Left lung (tissue), 10 donors: ENCODE results near the gene GLIPR1L2. TPM values are rescaled to one million over a fixed set of nuclear protein-coding genes. Genes with fewer than 3 reads are reported as not detected.

ENCODE experiments used
- ATAC-seq: fragments of 200-7000 bp; cut with Tn5 transposase; one replicate; pipeline ENCODE4 v1.9.1; 2020; ENCODE audit warnings: moderate library complexity
- DNase-seq, 4 donors: peaks; one replicate each; pipeline ENCODE4 v3.0.0-alpha.2; 2013 to 2020
- H3K27ac ChIP-seq, 2 donors: fragments of 200-600 bp; sonication (generic) in 1 of 2; one replicate each; pipeline versions ENCODE4 v1.5.0 to v1.8.0; 2020 to 2021
- H3K27me3 ChIP-seq, 2 donors: fragments of 200-600 bp; sonication (generic) in 1 of 2; one replicate each; pipeline versions ENCODE4 v1.5.0 to v1.8.0; 2020 to 2021
- H3K36me3 ChIP-seq, 2 donors: fragments of 200-600 bp; sonication (generic) in 1 of 2; one replicate each; pipeline versions ENCODE4 v1.5.0 to v1.8.0; 2020 to 2021
- H3K4me1 ChIP-seq, 2 donors: fragments of 200-600 bp; one replicate each; pipeline ENCODE4 v1.8.0; 2021
- H3K4me3 ChIP-seq, 2 donors: fragments of 200-600 bp; sonication (generic) in 1 of 2; one replicate each; pipeline versions ENCODE4 v1.5.0 to v1.8.0; 2020 to 2021; ENCODE audit warnings: mild to moderate bottlenecking in 1 of 2
- H3K9me3 ChIP-seq, 2 donors: fragments of 200-600 bp; sonication (generic) in 1 of 2; one replicate each; pipeline versions ENCODE4 v1.5.0 to v1.8.0; 2020 to 2021
- intact Hi-C, 2 donors: fragments of 100-400 bp; cut with DNase I; formaldehyde crosslinking; loops; one replicate each; pipeline versions ENCODE4 v1.11.2 to v1.14.2; 2022
- polyA plus RNA-seq, 6 donors: library from polyadenylated mRNA; unstranded; fragments of 120-200 nt; gene quantifications; one replicate each; pipeline ENCODE4 v1.2.1, GENCODE V29; 2013; ENCODE audit not compliant: insufficient read length in 6 of 6
- total RNA-seq, 2 donors: library from RNA; stranded (reverse); fragmentation: NEBNext Ultra II Directional; extraction: Animal tissue kit (Norgen Biotek cat#: 25700); gene quantifications; one replicate each; pipeline ENCODE4 v1.2.1, GENCODE V29; 2021
- TF ChIP-seq, protein P1 (sequence below), 2 donors: fragments of 200-600 bp; sonication (generic) in 1 of 2; IDR thresholded peaks; one replicate each; pipeline versions ENCODE4 v1.5.0 to v1.8.0; 2021; ENCODE audit warnings: antibody characterized with exemption in 2 of 2
- donor health status: DM: no; HTN: yes; CAD: no.
- donor health status: DM: no; HTN: no; CAD: no.

Gene GLIPR1L2
- total and polyA plus RNA-seq, 8 donors: 0.52 to 3.0 (median 1.7) TPM

DNA sequence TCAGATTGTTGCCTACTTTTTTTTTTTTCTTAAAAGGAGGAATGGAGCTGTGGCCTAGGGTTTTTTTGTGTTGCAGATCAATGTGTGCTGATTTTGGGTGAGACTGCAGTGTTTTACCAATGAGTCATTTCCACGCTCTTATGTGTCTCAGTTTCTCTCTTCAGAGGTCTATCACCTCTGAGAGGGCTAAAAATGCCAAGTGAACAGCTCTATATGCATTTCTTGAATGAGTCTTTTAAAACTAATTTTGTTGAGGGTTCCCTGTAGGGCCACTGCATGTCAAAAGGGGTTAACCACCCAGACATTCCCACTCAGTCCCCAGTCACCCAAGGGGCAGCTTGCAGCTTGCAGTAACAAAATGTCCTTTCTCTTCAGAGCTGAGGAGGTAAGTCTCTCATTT lies 24.3 kb upstream of the GLIPR1L2 start:
- H3K4me3 ChIP-seq: no peak overlapping the region
- no peaks in the 10 kb centered on the region for H3K4me1 ChIP-seq
- intact Hi-C loops: no loop called here
- no peaks in the 10 kb centered on the region for H3K27me3 ChIP-seq
- TF ChIP-seq, protein P1, sequence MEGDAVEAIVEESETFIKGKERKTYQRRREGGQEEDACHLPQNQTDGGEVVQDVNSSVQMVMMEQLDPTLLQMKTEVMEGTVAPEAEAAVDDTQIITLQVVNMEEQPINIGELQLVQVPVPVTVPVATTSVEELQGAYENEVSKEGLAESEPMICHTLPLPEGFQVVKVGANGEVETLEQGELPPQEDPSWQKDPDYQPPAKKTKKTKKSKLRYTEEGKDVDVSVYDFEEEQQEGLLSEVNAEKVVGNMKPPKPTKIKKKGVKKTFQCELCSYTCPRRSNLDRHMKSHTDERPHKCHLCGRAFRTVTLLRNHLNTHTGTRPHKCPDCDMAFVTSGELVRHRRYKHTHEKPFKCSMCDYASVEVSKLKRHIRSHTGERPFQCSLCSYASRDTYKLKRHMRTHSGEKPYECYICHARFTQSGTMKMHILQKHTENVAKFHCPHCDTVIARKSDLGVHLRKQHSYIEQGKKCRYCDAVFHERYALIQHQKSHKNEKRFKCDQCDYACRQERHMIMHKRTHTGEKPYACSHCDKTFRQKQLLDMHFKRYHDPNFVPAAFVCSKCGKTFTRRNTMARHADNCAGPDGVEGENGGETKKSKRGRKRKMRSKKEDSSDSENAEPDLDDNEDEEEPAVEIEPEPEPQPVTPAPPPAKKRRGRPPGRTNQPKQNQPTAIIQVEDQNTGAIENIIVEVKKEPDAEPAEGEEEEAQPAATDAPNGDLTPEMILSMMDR (IDR thresholded peaks at IDR 0.05): no peak
- no peaks in the 10 kb centered on the region for H3K9me3 ChIP-seq
- H3K36me3 ChIP-seq: no peaks in the 10 kb centered on the region
- ATAC-seq: no peak
- DNase-seq: no peak
- H3K27ac ChIP-seq: no peak overlapping the region

DNA sequence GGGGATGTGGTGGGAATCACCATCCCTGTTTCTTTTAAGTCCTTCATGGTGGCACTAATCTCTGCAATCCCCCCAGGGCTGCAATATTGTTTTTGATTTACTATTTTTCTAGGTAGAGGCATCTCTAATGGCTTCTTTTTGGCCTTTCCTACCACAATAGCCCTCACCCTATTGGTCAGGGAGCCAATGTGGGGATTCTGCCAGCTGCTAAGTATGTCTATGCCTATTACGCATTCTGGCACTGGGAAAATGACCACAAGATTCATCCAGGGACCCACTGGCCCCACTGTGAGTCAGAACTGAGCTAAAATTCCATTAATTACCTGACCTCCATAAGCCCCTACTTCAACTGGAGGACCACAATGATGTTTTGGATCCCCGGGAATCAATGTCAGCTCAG lies 15.9 kb upstream of the GLIPR1L2 start:
- ATAC-seq: no peak
- no peak for DNase-seq
- Histone ChIP-seq H3K36me3 (no peaks in the 10 kb centered on the region), H3K4me3 (no peak overlapping the region), H3K27ac (no peak overlapping the region), H3K27me3 (no peaks in the 10 kb centered on the region), H3K4me1 (no peaks in the 10 kb centered on the region), H3K9me3 (no peaks in the 10 kb centered on the region)
- TF ChIP-seq, protein P1 (IDR thresholded peaks at IDR 0.05): no peak
- intact Hi-C loops: no loop called here

DNA sequence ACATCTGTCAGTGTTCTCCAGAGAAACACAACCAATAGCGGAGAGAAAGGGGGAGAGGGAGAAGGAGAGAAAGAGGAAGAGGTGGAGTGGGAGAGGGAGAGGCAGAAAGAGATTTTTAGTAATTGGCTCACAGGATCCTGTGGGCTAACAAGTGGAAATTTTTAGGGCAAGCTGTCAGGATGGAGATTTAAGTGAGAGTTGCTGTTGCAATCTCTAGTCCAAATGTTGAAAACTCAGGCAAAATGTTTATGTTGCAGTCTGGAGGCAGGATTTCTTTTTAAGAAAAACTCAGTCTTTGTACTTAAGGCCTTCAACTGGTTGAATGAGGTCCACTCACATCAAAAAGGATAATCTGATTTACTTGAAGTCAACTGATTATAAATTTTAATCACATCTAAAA lies 12.5 kb upstream of the GLIPR1L2 start:
- intact Hi-C loops: no loop called here
- Histone ChIP-seq H3K27ac (no peak overlapping the region), H3K9me3 (no peaks in the 10 kb centered on the region), H3K36me3 (no peaks in the 10 kb centered on the region), H3K4me1 (no peaks in the 10 kb centered on the region), H3K27me3 (no peaks in the 10 kb centered on the region), H3K4me3 (no peak overlapping the region)
- TF ChIP-seq, protein P1 (IDR thresholded peaks at IDR 0.05): no peak
- DNase-seq: no peak
- no peak for ATAC-seq

DNA sequence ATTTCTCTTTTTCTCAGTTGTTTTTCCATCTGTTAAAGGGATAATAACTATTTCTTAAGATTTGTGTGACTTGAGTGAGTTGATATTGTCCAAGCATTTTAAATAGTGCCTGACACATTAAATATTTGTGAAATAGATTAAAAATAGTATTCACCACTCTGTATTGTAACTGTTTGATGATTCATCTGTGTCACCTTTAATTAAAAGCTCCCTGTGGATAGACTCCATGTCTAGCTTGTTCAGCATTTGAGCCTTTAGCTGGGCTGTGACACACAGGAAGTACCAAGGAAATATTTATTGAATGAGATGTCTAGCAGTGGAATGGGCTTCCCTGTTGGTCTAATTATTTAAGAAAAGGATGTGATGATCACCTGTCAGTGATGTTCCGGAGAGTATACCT lies 1.8 kb upstream of the GLIPR1L2 start:
- intact Hi-C loops: no loop called here
- H3K36me3 ChIP-seq: no peaks in the 10 kb centered on the region
- ATAC-seq: no peak
- H3K4me1 ChIP-seq: peaks cover 0 to 27% of the 10 kb centered on the region in 2 donors
- H3K27ac ChIP-seq: peak overlapping the region in 1 of 2 donors; percentile 93
- no peaks in the 10 kb centered on the region for H3K9me3 ChIP-seq
- no peak overlapping the region for H3K4me3 ChIP-seq
- TF ChIP-seq, protein P1 (IDR thresholded peaks at IDR 0.05): no peak
- no peaks in the 10 kb centered on the region for H3K27me3 ChIP-seq
- DNase-seq: no peak

DNA sequence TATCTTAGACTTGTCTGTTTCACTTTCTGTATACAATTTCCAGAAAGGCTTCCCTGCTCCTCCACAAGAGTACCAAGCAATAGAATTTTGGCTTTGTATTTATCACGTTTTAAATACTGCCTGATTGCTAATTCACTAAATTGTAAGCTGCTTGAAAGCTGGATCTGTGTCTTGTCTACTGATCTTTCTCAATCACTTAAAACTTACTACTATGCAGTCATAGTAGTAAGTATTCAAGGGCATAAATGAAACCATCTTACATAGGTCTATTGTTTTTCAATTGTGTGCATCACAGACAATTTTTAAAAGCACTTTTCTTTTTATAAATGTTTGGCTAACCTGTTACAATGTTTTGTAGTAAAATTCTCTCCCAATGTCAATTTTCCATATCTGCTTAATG lies 1.2 kb upstream of the GLIPR1L2 start:
- H3K36me3 ChIP-seq: no peaks in the 10 kb centered on the region
- no peaks in the 10 kb centered on the region for H3K9me3 ChIP-seq
- H3K4me3 ChIP-seq: peak overlapping the region in 1 of 2 donors; percentile 52
- DNase-seq (no peak), ATAC-seq (no peak)
- H3K27ac ChIP-seq: peak overlapping the region; percentile 69 to 93
- H3K4me1 ChIP-seq: peaks cover 0 to 27% of the 10 kb centered on the region in 2 donors
- TF ChIP-seq, protein P1 (IDR thresholded peaks at IDR 0.05): no peak
- H3K27me3 ChIP-seq: no peaks in the 10 kb centered on the region
- intact Hi-C loops: no loop called here
